Bronchial epithelial cell (primary cell): ENCODE data around the gene GLI3. TPM values are rescaled to one million over a fixed set of nuclear protein-coding genes. Genes with fewer than 3 reads are reported as not detected.
A peak's percentile ranks its signal among the peaks of the same experiment; 100 is the strongest.

Experiments
- DNase-seq: peaks from one replicate; pipeline ENCODE4 v3.0.0-alpha.2; 2010; ENCODE audit warnings: low read depth
- FAIRE-seq: peaks from 2 replicates; lab custom pipeline; 2011; peaks lifted over from hg19 to GRCh38; lab: Jason Lieb, UNC
- H3K27me3 ChIP-seq: 2 replicates; pipeline ENCODE4 v1.5.1; 2011; ENCODE audit warnings: low read length; ENCODE audit not compliant: control insufficient read depth, insufficient read depth
- H3K36me3 ChIP-seq: 2 replicates; pipeline ENCODE4 v1.5.1; 2011; ENCODE audit warnings: low read length; ENCODE audit not compliant: control insufficient read depth, insufficient read depth
- H3K4me3 ChIP-seq: 2 replicates; pipeline ENCODE4 v1.5.1; 2011; ENCODE audit warnings: mild to moderate bottlenecking, low read depth, low read length, control low read depth
- CTCF ChIP-seq: IDR thresholded peaks from 2 replicates; pipeline ENCODE4 v1.5.1; 2011; ENCODE audit warnings: mild to moderate bottlenecking, moderate library complexity, low read length, control low read depth, inconsistent platforms; ENCODE audit not compliant: insufficient read depth, severe bottlenecking
- total RNA-seq: library from RNA; depleted of rRNA; stranded (reverse); fragments of >200 nt; gene quantifications from 2 replicates; pipeline ENCODE4 v1.2.1, GENCODE V29; 2014

Gene GLI3
- total RNA-seq, 1 donor from 2014 or later = 1.3 TPM

GRCh38 chr7:42103456-42103855 lies 133.6 kb downstream of the GLI3 start:
- Histone ChIP-seq H3K4me3 (no peak overlapping the region), H3K27me3 (no peaks in the 10 kb centered on the region), H3K36me3 (no peaks in the 10 kb centered on the region)
- no peak for TF ChIP-seq CTCF
- no peak for DNase-seq
- FAIRE-seq = no peak

GRCh38 chr7:42103020-42103419 lies 134.0 kb downstream of the GLI3 start:
- TF ChIP-seq CTCF = no peak

GRCh38 chr7:42102301-42102700 lies 134.7 kb downstream of the GLI3 start:
- TF ChIP-seq CTCF = no peak
- H3K4me3 ChIP-seq = no peak overlapping the region
- DNase-seq (no peak), FAIRE-seq (no peak)
- H3K36me3 ChIP-seq = no peaks in the 10 kb centered on the region
- no peaks in the 10 kb centered on the region for H3K27me3 ChIP-seq

More at GRCh38 chr7:42103020-42103419, 134.0 kb downstream of the GLI3 start:
- Histone ChIP-seq H3K36me3 (no peaks in the 10 kb centered on the region), H3K4me3 (no peak overlapping the region), H3K27me3 (no peaks in the 10 kb centered on the region)
- FAIRE-seq (no peak), DNase-seq (no peak)

GRCh38 chr7:42100156-42100508 lies 136.9 kb downstream of the GLI3 start:
- no peak for TF ChIP-seq CTCF
- no peaks in the 10 kb centered on the region for H3K36me3 ChIP-seq
- no peaks in the 10 kb centered on the region for H3K27me3 ChIP-seq
- no peak for FAIRE-seq
- no peak overlapping the region for H3K4me3 ChIP-seq
- DNase-seq = no peak

- no peaks in the 10 kb centered on the region for H3K36me3 ChIP-seq
- FAIRE-seq (peak; percentile 58), DNase-seq (peak; percentile 97)
- no peaks in the 10 kb centered on the region for H3K27me3 ChIP-seq
- no peak for TF ChIP-seq CTCF
- no peak overlapping the region for H3K4me3 ChIP-seq
These were observed 137.4 kb downstream of the GLI3 start for GRCh38 chr7:42099470-42100155.

GRCh38 chr7:42099066-42099465 lies 137.9 kb downstream of the GLI3 start:
- H3K27me3 ChIP-seq = no peaks in the 10 kb centered on the region
- no peak for FAIRE-seq
- peak; percentile 26 for DNase-seq

More at GRCh38 chr7:42099066-42099465, 137.9 kb downstream of the GLI3 start:
- TF ChIP-seq CTCF = no peak
- Histone ChIP-seq H3K36me3 (no peaks in the 10 kb centered on the region), H3K4me3 (no peak overlapping the region)
